Measurements from ENCODE around the gene PDE8A. TPM values are rescaled to one million over a fixed set of nuclear protein-coding genes. Genes with fewer than 3 reads are reported as not detected.
"Not testable (repeated sequence)": the region's sequence is repeated elsewhere in the genome, so short reads cannot be mapped to it uniquely, and the experiment has no call there.

PDE8A gene
- total RNA-seq, 1 donor from 2014 or later: 11.4 TPM

DNA sequence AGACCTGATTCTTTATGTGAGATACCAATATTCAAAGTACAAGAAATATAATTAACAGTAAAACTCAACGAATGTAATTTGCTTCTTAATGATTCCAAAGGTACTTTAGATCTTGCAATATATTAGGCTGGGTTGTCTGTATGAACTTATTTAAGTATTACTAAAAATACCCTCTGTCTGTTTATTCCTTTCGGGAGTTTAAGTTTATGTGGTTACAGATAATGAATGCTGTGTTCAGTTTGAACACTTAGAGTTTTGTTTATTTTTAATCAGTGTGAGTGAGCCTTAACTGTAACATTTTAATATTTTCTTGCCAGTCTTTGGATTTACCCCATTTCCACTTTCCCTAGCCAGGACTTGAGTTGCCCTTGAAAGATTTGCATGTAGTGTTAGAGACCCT is 3.5 kb downstream of the PDE8A start:
- Histone ChIP-seq H3K4me1 (peaks cover 6% of the 10 kb centered on the region), H3K27me3 (peaks cover 45% of the 10 kb centered on the region), H3K27ac (no peak overlapping the region), H4K20me1 (ENCODE audit: low read depth) (peaks cover 16% of the 10 kb centered on the region), H3K9ac (no peak overlapping the region), H3K79me2 (ENCODE audit: low read depth) (no peaks in the 10 kb centered on the region), H3K4me3 (no peak overlapping the region), H3K36me3 (no peaks in the 10 kb centered on the region), H3K4me2 (no peak overlapping the region), H3K9me3 (ENCODE audit: low read depth) (no peaks in the 10 kb centered on the region), H2AFZ (replicated peaks) (no peak overlapping the region), H3F3A (ENCODE audit: low read depth) (peaks cover 21% of the 10 kb centered on the region)
- DNase-seq (ENCODE audit: low spot score): no peak
- no peak overlapping the region for H3K4me3 Mint-ChIP-seq
- peaks cover 25% of the 10 kb centered on the region for H3K27me3 Mint-ChIP-seq (ENCODE audit: insufficient read depth, low read depth)
- no peaks in the 10 kb centered on the region for H3K9me3 Mint-ChIP-seq
- peaks cover 2% of the 10 kb centered on the region for H3K36me3 Mint-ChIP-seq
- TF ChIP-seq CTCF (IDR thresholded peaks at IDR 0.05) (no peak), EZH2 (IDR thresholded peaks at IDR 0.05) (no peak), EZH2phosphoT487 (IDR thresholded peaks at IDR 0.05) (no peak)
- peaks cover 9% of the 10 kb centered on the region for H3K4me1 Mint-ChIP-seq
- H3K27ac Mint-ChIP-seq: no peak overlapping the region

- H3K27ac Mint-ChIP-seq; H3F3A ChIP-seq (ENCODE audit: low read depth); H3K4me3 Mint-ChIP-seq; H3K4me1 ChIP-seq; H3K4me3 ChIP-seq; H3K4me2 ChIP-seq; H3K9me3 ChIP-seq (ENCODE audit: low read depth); H3K79me2 ChIP-seq (ENCODE audit: low read depth); H3K9me3 Mint-ChIP-seq; H3K4me1 Mint-ChIP-seq; H3K36me3 Mint-ChIP-seq; DNase-seq (ENCODE audit: low spot score); H2AFZ ChIP-seq (replicated peaks); H3K27ac ChIP-seq; H3K36me3 ChIP-seq; H3K9ac ChIP-seq: not testable (repeated sequence)
- Histone ChIP-seq H4K20me1 (ENCODE audit: low read depth) (peaks cover 14% of the 10 kb centered on the region), H3K27me3 (peaks cover 30% of the 10 kb centered on the region)
- peaks cover 20% of the 10 kb centered on the region for H3K27me3 Mint-ChIP-seq (ENCODE audit: insufficient read depth, low read depth)
Measured at GRCh38 chr15:84987351-84987750, 5.7 kb downstream of the PDE8A start.

DNA sequence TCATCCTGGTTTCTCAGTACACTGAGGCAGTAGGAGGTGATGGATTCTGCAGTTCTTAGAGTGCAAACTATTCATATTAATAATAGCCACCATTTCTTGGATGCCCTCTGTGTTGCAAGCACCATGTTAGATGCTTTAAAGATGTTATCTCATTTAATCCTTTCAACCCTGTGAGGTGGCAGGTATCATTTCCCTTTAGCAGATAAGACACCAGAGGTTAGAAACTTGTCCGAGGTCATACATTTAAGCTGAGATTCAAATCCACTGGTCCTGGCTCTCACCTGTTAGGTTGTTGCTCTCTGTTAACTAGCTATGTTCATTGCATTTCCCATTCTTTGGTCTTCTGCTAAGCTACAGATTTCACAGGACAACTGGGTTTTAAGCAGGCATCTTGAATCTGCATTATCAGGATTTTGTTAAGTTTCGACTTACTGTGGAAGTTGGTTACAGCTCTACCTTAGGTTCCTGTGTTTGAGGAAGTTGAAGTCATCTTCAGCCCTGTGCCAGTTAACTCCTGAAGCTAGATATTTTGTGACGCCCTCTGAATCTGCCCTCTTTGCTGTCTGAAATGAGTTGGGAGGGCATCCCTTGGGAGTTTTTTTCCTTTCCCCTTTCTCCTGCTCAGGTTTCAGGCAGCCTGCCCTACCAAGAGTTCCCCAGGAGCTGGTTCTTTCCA is 6.4 kb downstream of the PDE8A start:
- TF ChIP-seq EZH2 (IDR thresholded peaks at IDR 0.05): no peak
- no peak for TF ChIP-seq EZH2phosphoT487 (IDR thresholded peaks at IDR 0.05)
- TF ChIP-seq CTCF (IDR thresholded peaks at IDR 0.05): no peak
- peaks cover 23% of the 10 kb centered on the region for H3K27me3 ChIP-seq
- Mint-ChIP-seq H3K4me3 (no peak overlapping the region), H3K9me3 (no peaks in the 10 kb centered on the region), H3K36me3 (no peaks in the 10 kb centered on the region), H3K4me1 (peaks cover 2% of the 10 kb centered on the region), H3K27me3 (ENCODE audit: insufficient read depth, low read depth) (peaks cover 14% of the 10 kb centered on the region), H3K27ac (no peak overlapping the region)
- no peak overlapping the region for H3K4me3 ChIP-seq
- H3K4me2 ChIP-seq: no peak overlapping the region
- H3K36me3 ChIP-seq: no peaks in the 10 kb centered on the region
- H3K9ac ChIP-seq: no peak overlapping the region
- H3K9me3 ChIP-seq (ENCODE audit: low read depth): no peaks in the 10 kb centered on the region
- peaks cover 6% of the 10 kb centered on the region for H4K20me1 ChIP-seq (ENCODE audit: low read depth)
- H2AFZ ChIP-seq (replicated peaks): no peak overlapping the region
- no peak for DNase-seq (ENCODE audit: low spot score)
- H3K4me1 ChIP-seq: peaks cover 2% of the 10 kb centered on the region
- H3K79me2 ChIP-seq (ENCODE audit: low read depth): no peaks in the 10 kb centered on the region
- no peak overlapping the region for H3K27ac ChIP-seq
- peaks cover 2% of the 10 kb centered on the region for H3F3A ChIP-seq (ENCODE audit: low read depth)

DNA sequence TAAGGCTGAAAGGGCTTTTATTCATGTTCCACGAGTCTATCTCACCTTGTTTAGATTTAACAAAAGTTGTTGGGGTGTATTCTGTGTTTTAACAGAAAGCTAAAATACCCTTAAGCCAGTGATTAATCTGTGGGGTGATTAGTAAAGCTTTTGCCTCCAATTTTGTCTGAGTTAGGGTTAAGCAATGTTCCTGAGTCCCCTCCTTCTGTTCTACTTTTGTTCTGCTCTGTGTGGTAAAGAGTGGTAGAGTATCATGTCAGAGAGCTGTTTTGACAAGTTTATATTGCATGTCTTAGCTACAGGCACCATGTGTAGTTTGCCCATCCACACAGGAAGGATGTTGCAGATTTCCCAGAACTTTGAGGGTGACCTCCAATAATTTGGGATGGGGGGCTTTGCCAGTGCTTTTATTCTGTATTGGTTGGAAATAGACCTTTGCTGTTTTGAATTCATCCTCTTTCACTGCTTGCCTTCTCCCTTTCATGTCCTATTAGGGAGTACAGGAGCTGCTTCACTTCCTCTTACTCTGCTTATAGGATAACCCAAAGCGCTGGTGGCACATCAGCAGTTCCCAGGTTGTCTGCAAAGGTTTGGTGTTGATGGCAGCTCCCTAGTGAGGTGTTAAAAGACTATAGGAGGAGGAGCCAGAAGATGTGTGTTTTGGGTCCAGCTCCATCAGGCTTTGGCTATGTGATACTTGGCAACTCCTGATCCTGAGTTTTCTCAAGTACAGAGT is 7.4 kb downstream of the PDE8A start:
- Histone ChIP-seq H3K27me3 (peaks cover 13% of the 10 kb centered on the region), H2AFZ (replicated peaks) (no peak overlapping the region), H4K20me1 (ENCODE audit: low read depth) (no peaks in the 10 kb centered on the region), H3F3A (ENCODE audit: low read depth) (no peaks in the 10 kb centered on the region), H3K9me3 (ENCODE audit: low read depth) (no peaks in the 10 kb centered on the region), H3K9ac (no peak overlapping the region), H3K4me3 (no peak overlapping the region), H3K27ac (no peak overlapping the region), H3K4me1 (no peaks in the 10 kb centered on the region), H3K36me3 (no peaks in the 10 kb centered on the region), H3K79me2 (ENCODE audit: low read depth) (no peaks in the 10 kb centered on the region), H3K4me2 (no peak overlapping the region)
- TF ChIP-seq EZH2phosphoT487 (IDR thresholded peaks at IDR 0.05) (no peak), CTCF (IDR thresholded peaks at IDR 0.05) (no peak), EZH2 (IDR thresholded peaks at IDR 0.05) (no peak)
- H3K27me3 Mint-ChIP-seq (ENCODE audit: insufficient read depth, low read depth): peaks cover 9% of the 10 kb centered on the region
- no peak for DNase-seq (ENCODE audit: low spot score)
- H3K4me3 Mint-ChIP-seq: no peak overlapping the region
- no peak overlapping the region for H3K27ac Mint-ChIP-seq
- no peaks in the 10 kb centered on the region for H3K36me3 Mint-ChIP-seq
- H3K4me1 Mint-ChIP-seq: no peaks in the 10 kb centered on the region
- no peaks in the 10 kb centered on the region for H3K9me3 Mint-ChIP-seq

Data from neural progenitor cell (in vitro differentiated cells).